ENCODE results near the gene HSD17B11. TPM values are rescaled to one million over a fixed set of nuclear protein-coding genes. Genes with fewer than 3 reads are reported as not detected.
"Not testable (repeated sequence)": the region's sequence is repeated elsewhere in the genome, so short reads cannot be mapped to it uniquely, and the experiment has no call there.

HSD17B11 gene
- polyA plus RNA-seq, 3 donors: 57.9 to 71.2 (median 69.2) TPM

GRCh38 chr4:87310691-87311335, 80.2 kb downstream of the HSD17B11 start:
- no peak for DNase-seq (ENCODE audit: low read depth in 3 of 3, low spot score in 2 of 3)

DNA sequence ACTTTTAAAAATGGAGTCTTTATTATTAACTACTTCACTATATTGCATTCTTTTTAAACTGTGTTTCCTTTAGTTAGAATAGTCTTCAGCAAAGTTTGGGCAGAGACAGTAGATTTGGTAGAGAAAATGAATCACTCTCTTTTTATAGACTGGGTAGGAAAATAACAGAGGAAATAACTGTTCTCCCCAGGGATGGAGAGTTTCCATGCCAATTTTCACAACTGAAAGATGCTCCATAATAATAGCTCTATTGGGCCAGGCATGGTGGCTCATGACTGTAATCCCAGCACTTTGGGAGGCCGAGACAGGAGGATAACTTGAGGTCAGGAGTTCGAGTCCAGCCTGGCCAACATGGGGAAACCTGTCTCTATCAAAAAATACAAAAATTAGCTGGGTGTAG, 81.4 kb downstream of the HSD17B11 start:
- no peak for DNase-seq (ENCODE audit: low read depth in 3 of 3, low spot score in 2 of 3)

DNA sequence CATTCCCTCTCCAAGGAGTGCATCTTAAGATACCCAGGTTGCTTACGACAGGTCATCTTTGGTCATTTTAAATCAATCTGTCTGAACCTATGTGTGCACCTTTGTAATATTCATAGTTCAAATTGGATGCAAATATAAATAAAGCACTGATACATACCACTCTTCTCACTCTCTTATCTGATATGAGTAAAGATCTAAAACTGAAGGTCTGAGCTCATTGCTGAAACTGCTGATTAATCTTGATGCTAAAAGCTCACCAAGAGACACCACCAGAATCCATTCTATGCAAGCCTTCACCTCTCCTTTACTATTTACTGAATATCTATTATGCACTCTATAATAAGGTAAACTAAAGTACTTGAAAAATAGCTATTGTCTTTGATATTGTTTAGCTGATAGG, 84.9 kb downstream of the HSD17B11 start:
- no peak for DNase-seq (ENCODE audit: low read depth in 3 of 3, low spot score in 2 of 3)

DNA sequence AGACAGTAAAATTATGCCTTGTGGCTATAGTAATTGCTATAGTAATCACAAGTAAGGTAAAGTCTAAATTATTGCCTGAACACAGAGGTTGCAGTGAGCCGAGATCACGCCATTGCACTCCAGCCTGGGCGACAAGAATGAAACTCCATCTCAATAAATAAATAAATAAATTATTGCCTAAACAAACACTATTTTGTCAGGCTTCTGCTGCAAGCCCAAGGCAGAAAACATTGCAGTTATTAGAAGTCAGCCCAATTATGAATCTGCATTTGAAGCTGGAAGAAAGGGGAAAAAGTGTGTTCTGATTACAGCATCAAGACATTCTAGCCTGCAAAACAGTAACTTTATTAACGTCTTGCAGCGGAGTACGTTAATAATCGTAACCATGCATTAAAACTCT, 85.4 kb downstream of the HSD17B11 start:
- DNase-seq (ENCODE audit: low read depth in 3 of 3, low spot score in 2 of 3): no peak

GRCh38 chr4:87304745-87305432, 86.1 kb downstream of the HSD17B11 start:
- DNase-seq (ENCODE audit: low read depth in 3 of 3, low spot score in 2 of 3): peak in 1 of 3 donors; percentile 8

- no peak for DNase-seq (ENCODE audit: low read depth in 3 of 3, low spot score in 2 of 3)
Observed at GRCh38 chr4:87299898-87300297, 91.1 kb downstream of the HSD17B11 start.

GRCh38 chr4:87298362-87298761, 92.6 kb downstream of the HSD17B11 start:
- DNase-seq (ENCODE audit: low read depth in 3 of 3, low spot score in 2 of 3): no peak

- not testable (repeated sequence) for DNase-seq (ENCODE audit: low read depth in 3 of 3, low spot score in 2 of 3)
Observed at GRCh38 chr4:87294911-87295310, 96.1 kb downstream of the HSD17B11 start.

DNA sequence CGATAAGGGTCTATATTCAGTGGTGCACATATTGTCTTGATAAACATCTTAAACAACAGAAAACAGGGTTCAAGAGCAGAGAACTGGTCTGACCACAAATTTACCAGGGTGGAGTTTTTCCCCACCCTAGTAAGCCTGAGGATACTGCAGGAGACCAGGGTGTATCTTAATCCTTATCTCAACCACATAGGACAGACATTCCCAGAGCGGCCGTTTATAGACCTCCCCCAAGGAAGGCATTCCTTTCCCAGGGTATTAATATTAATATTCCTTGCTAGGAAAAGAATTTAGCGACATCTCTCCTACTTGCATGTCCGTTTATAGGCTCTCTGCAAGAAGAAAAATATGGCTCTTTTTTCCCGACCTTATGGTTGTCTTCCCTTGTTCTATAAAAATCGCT, 97.1 kb downstream of the HSD17B11 start:
- DNase-seq (ENCODE audit: low read depth in 3 of 3, low spot score in 2 of 3): not testable (repeated sequence)

DNA sequence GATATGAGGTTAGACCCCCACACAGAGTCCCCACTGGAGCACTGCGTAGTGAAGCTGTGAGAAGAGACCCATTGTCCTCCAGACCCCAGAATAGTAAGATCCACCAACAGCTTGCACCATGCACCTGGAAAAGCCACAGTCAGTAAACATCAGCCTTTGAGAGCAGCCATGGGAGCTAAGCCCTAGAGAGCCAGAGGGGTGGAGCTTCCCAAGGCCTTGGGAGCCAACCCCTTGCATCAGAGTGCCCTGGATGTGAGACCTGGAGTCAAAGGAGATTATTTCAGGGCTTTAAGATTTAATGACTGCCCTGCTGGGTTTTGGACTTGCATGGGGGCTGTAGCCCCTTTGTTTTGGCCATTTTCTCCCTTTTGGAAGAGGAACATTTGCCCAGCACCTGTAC, 104.0 kb downstream of the HSD17B11 start:
- no peak for DNase-seq (ENCODE audit: low read depth in 3 of 3, low spot score in 2 of 3)

Other genes with a start within 250 kb of the HSD17B11 start
- 10 to 100 TPM; 24.2 to 25.8 (median 24.7) TPM for gene KLHL8, start 170.6 kb downstream of the HSD17B11 start, polyA plus RNA-seq (ENCODE audit: insufficient read length in 3 of 3)
- gene HSD17B13, start 68.3 kb downstream of the HSD17B11 start, polyA plus RNA-seq (ENCODE audit: insufficient read length in 3 of 3): under 1 TPM; 0.14 to 0.32 (median 0.23) TPM
- 10 to 100 TPM; 76.5 to 79.7 (median 78.8) TPM for gene NUDT9, start 31.4 kb upstream of the HSD17B11 start, polyA plus RNA-seq (ENCODE audit: insufficient read length in 3 of 3)
- 10 to 100 TPM in 2 of 3 donors, 1 to 10 TPM in 1; 8.6 to 25.5 (median 11.6) TPM for gene SPARCL1, start 138.2 kb upstream of the HSD17B11 start, polyA plus RNA-seq (ENCODE audit: insufficient read length in 3 of 3)
- under 1 TPM in 1 of 3 donors, not detected in 2; 0.03 TPM for gene DSPP, start 217.3 kb upstream of the HSD17B11 start, polyA plus RNA-seq (ENCODE audit: insufficient read length in 3 of 3)

Measured in right renal cortex interstitium (tissue), 3 donors.